Stimulated activated CD4-positive, alpha-beta T cell treated with anti-CD3 and anti-CD28 coated beads, Interleukin-2, amount 100 ng/mL, for 24 hours (primary cell): Measurements from ENCODE around the gene TRIM8.
"Not testable (repeated sequence)": the region's sequence is repeated elsewhere in the genome, so short reads cannot be mapped to it uniquely, and the experiment has no call there.

Experiments used
- DNase-seq, 2 donors: peaks; one replicate each; pipeline ENCODE4 v3.0.0-alpha.2; 2020

The TRIM8 gene

GRCh38 chr10:102673236-102673818, 29.0 kb downstream of the TRIM8 start:
- no peak for DNase-seq

GRCh38 chr10:102673819-102674511, 29.7 kb downstream of the TRIM8 start:
- DNase-seq = peak; percentile 63 to 69

- DNase-seq = no peak
These were observed 30.3 kb downstream of the TRIM8 start for GRCh38 chr10:102674566-102674965.

- DNase-seq = no peak
These were observed 30.9 kb downstream of the TRIM8 start for GRCh38 chr10:102675011-102675665.

- DNase-seq = no peak
These were observed 31.6 kb downstream of the TRIM8 start for GRCh38 chr10:102675666-102676533.

GRCh38 chr10:102676534-102677315, 32.4 kb downstream of the TRIM8 start:
- no peak for DNase-seq

GRCh38 chr10:102677331-102678067, 33.2 kb downstream of the TRIM8 start:
- no peak for DNase-seq

- DNase-seq = no peak
These were observed 33.8 kb downstream of the TRIM8 start for GRCh38 chr10:102678068-102678400.

GRCh38 chr10:102678842-102679289, 34.6 kb downstream of the TRIM8 start:
- peak in 1 of 2 donors; percentile 31 for DNase-seq

- DNase-seq = no peak
These were observed 35.3 kb downstream of the TRIM8 start for GRCh38 chr10:102679596-102679995.

GRCh38 chr10:102681696-102682095, 37.4 kb downstream of the TRIM8 start:
- DNase-seq = no peak

- no peak for DNase-seq
These were observed 38.1 kb downstream of the TRIM8 start for GRCh38 chr10:102682416-102682815.

GRCh38 chr10:102682981-102683380, 38.7 kb downstream of the TRIM8 start:
- DNase-seq = no peak

- DNase-seq = no peak
These were observed 39.5 kb downstream of the TRIM8 start for GRCh38 chr10:102683736-102684135.

- no peak for DNase-seq
These were observed 47.2 kb downstream of the TRIM8 start for GRCh38 chr10:102691285-102692066.

GRCh38 chr10:102695401-102695800, 51.1 kb downstream of the TRIM8 start:
- DNase-seq = not testable (repeated sequence)

- no peak for DNase-seq
These were observed 52.5 kb downstream of the TRIM8 start for GRCh38 chr10:102696736-102697135.

GRCh38 chr10:102698894-102699293, 54.6 kb downstream of the TRIM8 start:
- DNase-seq = no peak

- no peak for DNase-seq
These were observed 57.0 kb downstream of the TRIM8 start for GRCh38 chr10:102701272-102701671.

GRCh38 chr10:102701796-102702195, 57.5 kb downstream of the TRIM8 start:
- DNase-seq = no peak

GRCh38 chr10:102702742-102703141, 58.5 kb downstream of the TRIM8 start:
- no peak for DNase-seq
